ENCODE results near the gene CKS1B. TPM values are rescaled to one million over a fixed set of nuclear protein-coding genes. Genes with fewer than 3 reads are reported as not detected.

Gene CKS1B
- total RNA-seq, 1 donor from 2014 or later, result 158 TPM

GRCh38 chr1:155022927-155023236 lies 48.4 kb downstream of the CKS1B start:
- DNase-seq (ENCODE audit: low spot score), result no peak
- Mint-ChIP-seq H3K9me3 (no peaks in the 10 kb centered on the region), H3K4me1 (ENCODE audit: low read depth) (peaks cover 13% of the 10 kb centered on the region), H3K4me3 (no peak overlapping the region), H3K27me3 (ENCODE audit: insufficient read depth) (peaks cover 7% of the 10 kb centered on the region), H3K36me3 (ENCODE audit: low read depth) (peaks cover 16% of the 10 kb centered on the region), H3K27ac (no peak overlapping the region)
- intact Hi-C loops (cut with micrococcal nuclease), result no loop called here

GRCh38 chr1:155023627-155024026 lies 49.1 kb downstream of the CKS1B start:
- Mint-ChIP-seq H3K27me3 (ENCODE audit: insufficient read depth) (peaks cover 7% of the 10 kb centered on the region), H3K27ac (no peak overlapping the region), H3K9me3 (no peaks in the 10 kb centered on the region), H3K36me3 (ENCODE audit: low read depth) (peaks cover 14% of the 10 kb centered on the region), H3K4me3 (no peak overlapping the region), H3K4me1 (ENCODE audit: low read depth) (peaks cover 10% of the 10 kb centered on the region)
- intact Hi-C loops (cut with micrococcal nuclease), result no loop called here
- DNase-seq (ENCODE audit: low spot score), result no peak

GRCh38 chr1:155024315-155024714 lies 49.8 kb downstream of the CKS1B start:
- DNase-seq (ENCODE audit: low spot score), result no peak
- intact Hi-C loops (cut with micrococcal nuclease), result no loop called here
- H3K27me3 Mint-ChIP-seq (ENCODE audit: insufficient read depth), result peaks cover 7% of the 10 kb centered on the region
- H3K36me3 Mint-ChIP-seq (ENCODE audit: low read depth), result peaks cover 8% of the 10 kb centered on the region
- H3K27ac Mint-ChIP-seq, result no peak overlapping the region
- peaks cover 8% of the 10 kb centered on the region for H3K4me1 Mint-ChIP-seq (ENCODE audit: low read depth)
- H3K9me3 Mint-ChIP-seq, result no peaks in the 10 kb centered on the region
- H3K4me3 Mint-ChIP-seq, result no peak overlapping the region

- Mint-ChIP-seq H3K9me3 (no peaks in the 10 kb centered on the region), H3K4me1 (ENCODE audit: low read depth) (no peaks in the 10 kb centered on the region), H3K27ac (no peak overlapping the region), H3K4me3 (no peak overlapping the region), H3K36me3 (ENCODE audit: low read depth) (no peaks in the 10 kb centered on the region), H3K27me3 (ENCODE audit: insufficient read depth) (peaks cover 7% of the 10 kb centered on the region)
- no peak for DNase-seq (ENCODE audit: low spot score)
- intact Hi-C loops (cut with micrococcal nuclease), result no loop called here
Observed at GRCh38 chr1:155026154-155026553, 51.7 kb downstream of the CKS1B start.

GRCh38 chr1:155026588-155026987 lies 52.1 kb downstream of the CKS1B start:
- Mint-ChIP-seq H3K4me1 (ENCODE audit: low read depth) (no peaks in the 10 kb centered on the region), H3K4me3 (no peak overlapping the region), H3K27me3 (ENCODE audit: insufficient read depth) (peaks cover 7% of the 10 kb centered on the region), H3K27ac (no peak overlapping the region), H3K9me3 (no peaks in the 10 kb centered on the region), H3K36me3 (ENCODE audit: low read depth) (no peaks in the 10 kb centered on the region)
- intact Hi-C loops (cut with micrococcal nuclease), result no loop called here
- no peak for DNase-seq (ENCODE audit: low spot score)

Other genes starting within 250 kb of the CKS1B start
- 0.34 and 0.36 TPM in 2 replicates for gene KCNN3, start 104.4 kb upstream of the CKS1B start, total RNA-seq
- 42.5 and 43.3 TPM in 2 replicates for gene PMVK, start 38.0 kb upstream of the CKS1B start, total RNA-seq
- 25.1 and 27.9 TPM in 2 replicates for gene PBXIP1, start 18.6 kb upstream of the CKS1B start, total RNA-seq
- gene PYGO2, start 12.9 kb upstream of the CKS1B start, total RNA-seq, result 34.7 and 35.0 TPM in 2 replicates
- 61.4 and 62.3 TPM in 2 replicates for gene SHC1, start 3.9 kb upstream of the CKS1B start, total RNA-seq
- gene FLAD1, start 8.7 kb downstream of the CKS1B start, total RNA-seq, result 69.2 and 74.3 TPM in 2 replicates
- 1.5 and 1.8 TPM in 2 replicates for gene LENEP, start 18.9 kb downstream of the CKS1B start, total RNA-seq
- 166 and 172 TPM in 2 replicates for gene ZBTB7B, start 28.1 kb downstream of the CKS1B start, total RNA-seq
- gene DCST2, start 59.1 kb downstream of the CKS1B start, total RNA-seq, result 0.26 and 0.27 TPM in 2 replicates
- not detected in 2 replicates for gene DCST1, start 59.1 kb downstream of the CKS1B start, total RNA-seq
- gene ADAM15, start 76.6 kb downstream of the CKS1B start, total RNA-seq, result 82.9 and 86.8 TPM in 2 replicates
- gene EFNA4, start 89.1 kb downstream of the CKS1B start, total RNA-seq, result 5.7 and 6.8 TPM in 2 replicates
- gene EFNA3, start 104.2 kb downstream of the CKS1B start, total RNA-seq, result 2.8 and 3.0 TPM in 2 replicates
- not detected in 2 replicates for gene EFNA1, start 153.2 kb downstream of the CKS1B start, total RNA-seq
- gene SLC50A1, start 161.2 kb downstream of the CKS1B start, total RNA-seq, result 45.7 and 47.7 TPM in 2 replicates
- gene DPM3, start 165.8 kb downstream of the CKS1B start, total RNA-seq, result 43.7 and 45.1 TPM in 2 replicates
- 230 and 238 TPM in 2 replicates for gene KRTCAP2, start 198.6 kb downstream of the CKS1B start, total RNA-seq
- 10.2 and 12.6 TPM in 2 replicates for gene TRIM46, start 199.2 kb downstream of the CKS1B start, total RNA-seq
- 9.7 and 10.0 TPM in 2 replicates for gene THBS3, start 233.2 kb downstream of the CKS1B start, total RNA-seq
- 61.8 and 62.3 TPM in 2 replicates for gene MTX1, start 234.0 kb downstream of the CKS1B start, total RNA-seq

All from activated T-helper 1 cell treated with anti-CD3 and anti-CD28 coated beads, Interleukin-12 subunit alpha, Interleukin-12 subunit beta, Interleukin-2, Interleukin-4 antibody, amounts not matched to agents 30 ng/mL and 10 ng/mL and 1 ng/mL, durations not matched to agents 14 hours and 24 hours and 36 hours (primary cell).